ELR (cell line): Measurements from ENCODE around the gene SH3D19.
A peak's percentile ranks its signal among the peaks of the same experiment; 100 is the strongest.

Source experiments
- DNase-seq: peaks from one replicate; pipeline ENCODE4 v3.0.0-alpha.2; 2015; ENCODE audit warnings: low read depth

The SH3D19 gene

GRCh38 chr4:151195801-151196200 is 129.6 kb downstream of the SH3D19 start:
- peak; percentile 73 for DNase-seq

DNA sequence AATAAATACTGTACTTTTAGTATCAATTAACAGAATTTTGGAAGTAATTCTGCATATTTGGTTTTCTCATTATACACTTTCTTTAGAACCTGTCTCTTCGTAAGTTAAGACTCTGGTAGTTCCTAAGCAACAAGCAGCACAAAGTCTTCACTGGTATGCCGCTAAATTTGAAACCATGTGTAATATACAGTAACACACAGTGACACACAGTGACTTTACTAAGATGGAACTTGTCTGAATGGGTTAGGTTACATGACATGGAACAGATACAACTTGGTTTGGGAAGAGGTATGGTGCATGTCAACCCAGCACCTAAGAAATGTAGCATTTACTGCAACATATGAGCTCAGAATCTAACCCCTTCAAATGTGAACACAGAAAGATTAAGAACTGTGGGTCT is 132.0 kb downstream of the SH3D19 start:
- DNase-seq = no peak

DNA sequence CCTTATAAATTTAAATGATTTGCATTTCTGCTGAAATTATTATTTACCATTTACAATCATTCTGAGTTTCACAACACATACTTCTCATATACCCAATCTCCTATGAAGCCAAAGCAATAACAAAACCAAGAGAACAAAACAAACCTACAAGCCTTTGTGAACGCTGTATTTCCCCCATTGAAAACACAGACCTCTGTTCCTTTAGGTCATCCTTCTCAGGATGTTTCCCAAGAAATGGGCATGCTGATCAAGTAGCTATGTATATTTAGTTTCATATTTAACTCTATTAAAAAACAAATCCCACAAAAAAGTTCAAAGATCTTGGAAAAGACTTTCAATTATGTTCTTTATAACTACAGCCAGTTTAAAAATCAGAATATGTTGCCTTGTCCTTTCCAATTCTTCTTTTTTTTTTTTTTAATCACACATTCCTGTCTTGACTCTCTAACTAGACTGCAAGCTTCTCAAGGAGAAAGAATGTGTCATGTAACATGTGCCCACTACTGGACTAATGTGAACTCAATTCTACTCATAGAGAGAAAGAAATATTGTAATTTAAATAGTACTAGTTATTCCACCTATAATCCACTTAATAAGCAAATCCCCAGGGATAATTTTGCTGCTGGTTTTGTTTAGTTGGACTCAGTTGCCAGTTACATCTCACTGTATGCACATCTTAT is 132.7 kb downstream of the SH3D19 start:
- DNase-seq = no peak

GRCh38 chr4:151184523-151185458 is 140.6 kb downstream of the SH3D19 start:
- DNase-seq = peak; percentile 42

DNA sequence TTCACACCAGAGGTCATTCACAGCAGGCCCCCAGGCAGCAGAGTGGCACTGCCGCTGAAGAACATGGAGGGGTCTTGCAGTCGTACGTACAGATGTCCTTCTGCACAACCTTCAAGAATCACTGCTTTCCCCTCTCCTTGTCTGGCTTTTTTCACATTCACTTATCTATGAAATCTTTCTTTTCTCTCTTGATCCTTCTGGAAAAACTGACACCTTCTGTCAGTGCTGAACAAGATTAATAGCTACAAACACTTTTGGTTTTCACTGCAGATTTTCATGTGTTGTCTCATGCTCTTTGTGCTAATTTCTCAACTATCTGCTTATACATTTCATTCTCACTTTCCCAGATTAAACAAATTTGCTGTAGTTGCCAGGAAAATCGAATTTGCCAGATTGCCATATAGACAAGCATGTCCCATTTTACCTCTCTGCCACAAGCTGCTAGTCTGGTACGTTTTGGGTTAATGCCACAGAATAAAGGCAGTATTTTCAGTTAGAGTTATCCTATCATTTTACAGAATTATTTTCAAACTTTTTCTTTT is 142.9 kb downstream of the SH3D19 start:
- DNase-seq = no peak

DNA sequence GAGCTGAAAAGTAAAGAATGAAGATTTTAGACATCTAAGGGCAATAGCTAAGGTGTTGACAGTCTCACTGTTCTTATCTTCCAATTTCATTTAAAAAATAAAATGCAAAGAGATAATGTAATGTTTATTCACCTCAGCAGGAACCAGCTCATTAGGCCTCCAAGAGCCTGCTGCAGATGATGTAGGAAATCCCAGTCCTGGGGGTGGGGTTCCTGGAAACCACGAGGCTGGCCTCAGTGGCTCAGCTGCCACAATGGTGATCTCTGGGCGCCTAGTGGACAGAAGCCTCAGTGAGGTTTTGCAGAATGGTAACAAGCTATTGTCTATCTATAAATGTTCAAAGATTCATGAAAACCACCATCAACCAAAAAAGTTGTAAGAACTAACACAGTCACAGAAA is 148.7 kb downstream of the SH3D19 start:
- no peak for DNase-seq

DNA sequence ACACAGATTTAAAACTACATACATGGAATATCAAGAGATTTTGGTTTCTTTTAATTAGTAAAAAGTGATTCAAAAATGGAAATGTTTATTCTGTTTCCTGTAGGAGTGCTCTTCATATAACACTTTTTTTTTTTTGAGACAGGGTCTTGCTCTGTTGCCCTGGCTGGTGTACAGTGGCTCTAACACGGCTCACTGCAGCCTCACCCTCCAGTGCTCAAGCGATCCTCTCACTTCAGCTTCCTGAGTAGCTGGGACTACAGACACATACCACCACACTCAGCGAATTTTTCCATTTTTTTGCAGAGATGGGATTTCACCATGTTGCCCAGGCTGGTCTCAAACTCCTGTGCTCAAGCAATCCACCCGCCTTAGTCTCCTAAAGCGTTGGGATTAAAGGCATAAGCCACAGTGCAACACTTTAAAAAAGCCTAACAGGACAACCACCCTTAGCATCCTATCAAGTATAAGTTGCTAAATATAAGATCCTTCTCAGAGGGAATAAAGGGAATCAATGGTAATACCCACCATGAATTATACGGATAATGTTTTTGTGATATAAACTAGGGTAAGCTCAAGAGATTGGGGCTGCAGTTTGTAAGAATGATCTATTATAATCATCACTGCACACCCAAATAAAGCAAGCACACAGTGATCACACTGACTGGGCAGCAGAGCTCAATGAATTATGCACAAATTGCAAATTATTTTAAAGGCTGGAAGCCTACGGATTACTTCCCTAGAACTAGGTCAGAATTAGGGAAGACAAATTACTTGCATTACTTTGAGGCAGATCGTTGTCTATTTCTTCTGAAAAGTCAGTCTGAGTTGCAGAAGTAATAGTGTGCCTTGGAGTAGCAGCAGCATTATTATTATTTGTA is 149.4 kb downstream of the SH3D19 start:
- no peak for DNase-seq

GRCh38 chr4:151175233-151175632 is 150.2 kb downstream of the SH3D19 start:
- DNase-seq = no peak

- no peak for DNase-seq
Observed at GRCh38 chr4:151174784-151175183, 150.6 kb downstream of the SH3D19 start.

GRCh38 chr4:151173871-151174270 is 151.5 kb downstream of the SH3D19 start:
- no peak for DNase-seq

DNA sequence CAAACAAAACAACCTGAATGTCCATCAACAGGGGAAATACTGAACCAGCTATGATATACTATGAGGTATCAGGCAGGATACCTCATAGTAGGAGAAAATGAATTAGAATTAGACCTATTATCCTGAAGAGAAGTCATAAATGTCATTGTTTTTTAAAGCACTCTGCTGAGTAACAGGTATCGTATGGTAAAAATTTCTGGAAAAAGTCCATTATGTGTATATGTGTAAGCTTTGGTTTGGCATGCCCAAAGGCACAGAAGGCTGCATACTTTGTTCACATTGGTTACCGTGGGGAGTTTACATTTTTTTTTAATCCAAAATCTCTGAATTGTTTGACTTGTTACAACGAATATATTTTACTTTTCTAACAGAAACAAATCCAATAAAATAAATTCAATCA is 155.5 kb downstream of the SH3D19 start:
- peak; percentile 4 for DNase-seq

GRCh38 chr4:151169223-151169622 is 156.2 kb downstream of the SH3D19 start:
- peak; percentile 43 for DNase-seq

- DNase-seq = no peak
Observed at GRCh38 chr4:151167561-151167960, 157.8 kb downstream of the SH3D19 start.

DNA sequence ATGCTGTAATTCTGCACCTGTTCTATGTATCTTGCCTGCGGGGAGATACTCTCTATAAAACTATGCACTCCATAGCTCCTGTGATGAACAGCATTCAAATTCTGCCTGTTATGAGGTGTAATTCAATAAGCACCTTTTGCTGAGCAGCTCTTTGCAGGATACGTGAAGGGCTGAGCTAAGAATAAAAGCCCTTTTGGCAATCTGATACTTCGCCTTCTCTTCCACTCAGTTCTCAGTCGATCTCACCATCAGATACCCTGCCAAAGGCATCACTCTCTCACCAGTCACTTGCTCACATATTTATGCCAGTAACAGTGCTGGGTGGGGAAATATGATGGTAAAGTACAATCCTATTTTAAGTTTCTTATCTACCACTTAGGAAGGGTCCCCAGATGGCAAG is 158.8 kb downstream of the SH3D19 start:
- no peak for DNase-seq

DNA sequence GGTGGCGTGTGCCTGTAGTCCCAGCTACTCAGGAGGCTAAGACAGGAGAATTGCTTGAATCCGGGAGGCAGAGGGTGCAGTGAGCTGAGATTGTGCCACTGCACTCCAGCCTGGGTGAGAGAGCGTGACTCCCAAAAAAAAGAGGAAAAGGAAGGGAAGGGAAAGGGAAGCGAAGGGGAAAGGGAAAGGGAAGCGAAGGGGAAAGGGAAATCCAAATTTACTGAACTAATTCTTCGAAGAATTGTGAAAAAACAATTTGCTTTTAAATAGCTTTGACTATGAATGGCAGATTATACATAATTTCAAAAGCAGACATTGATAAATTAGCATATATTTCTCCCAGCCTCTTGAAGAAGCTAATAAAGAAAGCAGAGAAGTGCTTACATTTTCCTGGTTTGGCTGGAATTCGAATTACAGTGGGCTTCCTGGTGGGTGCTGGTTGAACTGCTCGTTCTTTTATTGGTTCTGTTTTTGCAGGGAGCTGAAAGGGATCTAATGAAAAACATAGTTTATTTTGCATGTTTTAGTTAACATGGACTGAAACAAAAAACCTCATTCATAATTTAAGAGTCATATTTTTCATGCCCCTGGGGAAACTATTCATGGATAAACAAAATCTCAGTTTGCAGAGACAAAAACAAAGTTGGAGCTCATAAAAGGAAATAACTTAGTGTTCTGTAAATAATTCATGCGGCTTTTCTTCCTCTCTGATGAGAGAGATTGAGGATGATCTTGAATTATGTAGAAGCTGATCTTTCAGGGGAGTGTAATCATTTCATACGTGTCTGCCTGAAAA is 160.0 kb downstream of the SH3D19 start:
- no peak for DNase-seq

GRCh38 chr4:151163855-151164254 is 161.6 kb downstream of the SH3D19 start:
- DNase-seq = no peak

DNA sequence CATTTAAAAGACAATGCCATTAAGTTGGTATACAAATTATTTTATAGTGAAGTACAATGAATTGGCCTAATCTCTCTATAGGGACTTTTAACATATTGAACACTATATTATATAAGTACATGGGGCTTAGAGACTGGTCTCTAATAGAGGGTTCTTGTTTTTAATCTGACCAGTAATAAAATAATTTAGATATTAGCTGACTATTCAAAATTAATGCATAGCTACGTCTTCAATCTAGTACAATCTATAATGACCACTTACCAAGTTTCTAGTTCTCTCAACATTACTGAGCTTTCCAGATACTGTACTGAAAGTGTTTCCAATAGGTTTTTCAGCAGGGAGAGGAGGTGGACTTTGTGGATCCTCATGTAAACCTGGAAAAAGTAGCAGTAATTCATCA is 166.4 kb downstream of the SH3D19 start:
- no peak for DNase-seq

DNA sequence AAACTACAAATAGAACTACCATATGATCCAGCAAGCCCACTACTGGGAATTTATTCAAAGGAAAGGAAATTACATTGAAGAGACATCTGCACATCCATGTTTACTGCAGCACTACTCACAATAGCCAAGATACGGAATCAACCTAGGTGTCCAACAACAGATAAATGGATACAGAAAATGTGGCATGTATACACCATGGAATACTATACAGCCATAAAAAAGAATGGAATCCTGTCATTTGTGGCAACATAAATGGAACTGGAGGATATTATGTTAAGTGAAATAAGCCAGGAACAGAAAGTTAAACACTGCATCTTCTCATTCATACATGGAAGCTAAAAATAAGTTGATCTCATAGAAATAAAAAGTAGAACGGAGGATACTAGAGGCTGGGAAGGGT is 167.9 kb downstream of the SH3D19 start:
- no peak for DNase-seq

DNA sequence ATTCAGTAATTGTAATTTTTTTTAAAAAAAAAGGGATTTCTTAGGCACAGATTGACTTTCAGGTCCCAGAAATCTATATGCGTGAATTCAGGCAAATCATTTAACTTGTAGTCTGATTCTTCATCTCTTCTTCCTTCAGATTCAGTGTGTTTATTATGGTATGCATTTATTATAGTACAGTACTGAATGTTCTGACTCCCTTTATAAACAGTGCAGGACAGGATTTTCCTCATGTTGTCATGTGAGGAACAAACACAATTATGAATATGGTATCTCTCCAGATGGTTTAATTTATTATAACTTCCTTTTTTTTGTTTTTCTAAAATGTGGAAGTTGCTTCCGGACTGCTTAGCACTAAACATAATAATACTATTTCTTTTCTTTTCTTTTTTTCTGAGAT is 171.8 kb downstream of the SH3D19 start:
- no peak for DNase-seq

DNA sequence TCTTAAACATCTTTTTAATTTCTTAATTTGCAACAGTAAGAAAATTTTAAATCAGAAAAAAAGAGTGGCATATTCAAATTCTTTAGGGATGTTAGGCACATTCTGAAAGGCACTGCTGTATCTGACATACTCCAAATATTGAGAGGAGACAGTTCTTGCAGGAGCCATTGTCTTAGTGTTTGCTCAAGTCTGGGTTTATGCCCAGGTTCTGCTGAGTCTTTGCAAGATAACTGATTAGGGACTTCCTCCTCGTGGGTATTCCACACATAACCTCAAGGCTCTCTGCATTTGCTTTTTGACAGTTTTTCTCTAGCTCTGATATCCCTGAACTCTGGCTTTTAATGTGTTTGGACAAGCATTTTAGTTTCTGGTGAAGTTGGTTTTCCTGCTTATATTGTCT is 173.4 kb downstream of the SH3D19 start:
- no peak for DNase-seq
